IPS-15b (cell line): Measurements from ENCODE around the gene CDH1.
"Not testable (repeated sequence)": the region's sequence is repeated elsewhere in the genome, so short reads cannot be mapped to it uniquely, and the experiment has no call there.

Experiments used
- H3K27me3 ChIP-seq: one replicate; pipeline ENCODE4 v1.6.1; 2013; ENCODE audit warnings: low read length; ENCODE audit not compliant: control insufficient read depth, insufficient read depth
- H3K36me3 ChIP-seq: one replicate; pipeline ENCODE4 v1.6.1; 2013; ENCODE audit warnings: low read length; ENCODE audit not compliant: control insufficient read depth, insufficient read depth
- H3K4me1 ChIP-seq: one replicate; pipeline ENCODE4 v1.6.1; 2013; ENCODE audit warnings: mild to moderate bottlenecking, low read length; ENCODE audit not compliant: control insufficient read depth, insufficient read depth
- H3K4me3 ChIP-seq: one replicate; pipeline ENCODE4 v1.5.1; 2013; ENCODE audit warnings: low read depth, low read length
- H3K9ac ChIP-seq: one replicate; pipeline ENCODE4 v1.6.1; 2013; ENCODE audit warnings: low read depth, mild to moderate bottlenecking, low read length
- H3K9me3 ChIP-seq: one replicate; pipeline ENCODE4 v1.6.1; 2013; ENCODE audit warnings: mild to moderate bottlenecking, low read length; ENCODE audit not compliant: control insufficient read depth, insufficient read depth

The CDH1 gene

GRCh38 chr16:68713361-68713760, 23.7 kb upstream of the CDH1 start:
- no peaks in the 10 kb centered on the region for H3K27me3 ChIP-seq
- no peak overlapping the region for H3K4me3 ChIP-seq
- no peaks in the 10 kb centered on the region for H3K36me3 ChIP-seq
- H3K4me1 ChIP-seq, result no peaks in the 10 kb centered on the region
- no peak overlapping the region for H3K9ac ChIP-seq
- H3K9me3 ChIP-seq, result no peaks in the 10 kb centered on the region

DNA sequence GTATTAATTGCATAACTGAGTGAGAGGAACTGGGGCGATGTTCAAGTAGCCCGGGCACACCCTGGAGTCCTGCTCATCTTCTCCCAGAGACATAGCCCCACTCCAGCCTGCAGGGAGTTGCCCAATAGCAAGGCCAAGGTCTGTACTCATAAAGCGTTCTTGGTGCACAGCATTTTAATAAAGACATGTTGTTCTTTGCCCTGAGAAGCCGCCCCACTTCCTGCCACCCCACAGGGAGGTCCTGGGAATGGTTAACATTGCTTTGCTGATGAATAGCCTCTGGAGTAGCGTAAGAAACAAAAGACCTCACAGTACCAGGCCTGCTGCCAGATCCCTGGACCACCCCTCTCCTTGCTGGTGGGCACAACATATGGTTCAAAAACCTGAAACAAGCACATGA, 21.6 kb upstream of the CDH1 start:
- no peaks in the 10 kb centered on the region for H3K27me3 ChIP-seq
- H3K9me3 ChIP-seq, result no peaks in the 10 kb centered on the region
- H3K4me3 ChIP-seq, result no peak overlapping the region
- H3K4me1 ChIP-seq, result no peaks in the 10 kb centered on the region
- H3K36me3 ChIP-seq, result no peaks in the 10 kb centered on the region
- H3K9ac ChIP-seq, result no peak overlapping the region

GRCh38 chr16:68716516-68716915, 20.6 kb upstream of the CDH1 start:
- not testable (repeated sequence) for H3K4me1 ChIP-seq

GRCh38 chr16:68717684-68718083, 19.4 kb upstream of the CDH1 start:
- Histone ChIP-seq H3K36me3 (no peaks in the 10 kb centered on the region), H3K27me3 (no peaks in the 10 kb centered on the region), H3K4me1 (no peaks in the 10 kb centered on the region), H3K4me3 (no peak overlapping the region), H3K9ac (no peak overlapping the region), H3K9me3 (no peaks in the 10 kb centered on the region)

More at GRCh38 chr16:68716516-68716915, 20.6 kb upstream of the CDH1 start:
- H3K36me3 ChIP-seq, H3K4me3 ChIP-seq, H3K9me3 ChIP-seq, H3K27me3 ChIP-seq, H3K9ac ChIP-seq: not testable (repeated sequence)

DNA sequence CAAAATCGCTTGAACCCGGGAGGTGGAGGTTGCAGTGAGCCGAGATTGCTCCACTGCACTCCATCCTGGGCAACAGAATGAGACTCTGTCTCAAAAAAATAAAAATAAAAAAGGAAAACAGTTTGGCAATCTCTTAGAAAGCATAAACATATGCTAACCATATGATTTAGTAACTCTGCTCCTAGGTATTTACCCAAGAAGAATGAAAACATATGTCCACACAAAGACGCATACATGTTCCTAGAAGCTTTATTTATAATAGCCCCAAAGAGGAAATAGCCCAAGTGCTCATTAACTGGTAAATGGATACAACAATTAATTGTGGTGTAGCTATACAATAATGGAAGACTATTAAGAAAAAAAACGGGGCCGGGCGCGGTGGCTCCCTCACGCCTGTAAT, 18.5 kb upstream of the CDH1 start:
- Histone ChIP-seq H3K9me3 (no peaks in the 10 kb centered on the region), H3K36me3 (no peaks in the 10 kb centered on the region), H3K9ac (no peak overlapping the region), H3K4me1 (no peaks in the 10 kb centered on the region), H3K4me3 (no peak overlapping the region), H3K27me3 (no peaks in the 10 kb centered on the region)

DNA sequence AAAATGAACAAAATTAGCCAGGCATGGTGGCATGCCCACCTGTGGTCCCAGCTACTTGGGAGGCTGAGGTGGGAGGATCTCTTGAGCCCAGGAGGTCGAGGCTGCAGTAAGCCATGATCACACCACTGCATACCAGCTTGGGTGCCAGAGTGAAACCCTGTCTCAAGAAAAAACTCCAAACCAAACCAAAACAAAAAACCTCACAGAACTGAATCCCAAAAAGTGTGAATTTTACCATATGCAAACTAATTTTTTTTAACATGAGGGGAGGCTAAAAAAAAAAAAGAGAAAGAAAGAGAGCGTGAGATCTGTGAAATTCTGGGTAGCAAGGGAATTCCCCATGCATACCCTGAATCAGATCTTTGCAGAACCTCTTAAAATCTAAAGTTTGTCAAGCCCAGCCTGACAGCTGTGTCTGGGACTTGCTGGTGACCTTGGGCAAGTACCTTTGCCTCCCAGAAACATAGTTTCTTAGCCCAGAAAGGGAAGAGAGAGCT, 17.1 kb upstream of the CDH1 start:
- no peaks in the 10 kb centered on the region for H3K36me3 ChIP-seq
- no peaks in the 10 kb centered on the region for H3K9me3 ChIP-seq
- H3K9ac ChIP-seq, result no peak overlapping the region
- no peaks in the 10 kb centered on the region for H3K4me1 ChIP-seq
- H3K27me3 ChIP-seq, result no peaks in the 10 kb centered on the region
- H3K4me3 ChIP-seq, result no peak overlapping the region

GRCh38 chr16:68722119-68723024, 14.7 kb upstream of the CDH1 start:
- H3K4me1 ChIP-seq, result no peaks in the 10 kb centered on the region
- H3K27me3 ChIP-seq, result no peaks in the 10 kb centered on the region
- H3K9me3 ChIP-seq, result no peaks in the 10 kb centered on the region

DNA sequence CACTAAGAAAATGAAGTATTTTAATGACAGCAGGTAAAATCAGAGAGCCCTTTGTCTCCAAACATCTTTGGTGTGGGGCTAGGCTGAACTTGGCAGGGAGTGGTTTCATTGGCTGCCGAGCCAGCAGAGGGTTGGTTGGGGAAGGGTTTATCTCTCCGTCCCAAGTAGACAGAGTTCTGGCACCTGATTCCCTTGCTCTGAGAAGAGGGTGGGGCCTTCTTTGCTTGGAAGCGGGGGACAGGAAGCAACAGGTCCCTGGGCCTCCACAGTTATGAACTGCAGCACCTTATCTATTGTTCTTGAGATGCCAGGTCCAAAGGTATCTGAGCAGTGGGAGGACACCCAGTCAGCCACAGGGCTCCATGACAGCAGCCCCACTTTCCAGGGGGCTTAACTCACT, 12.3 kb upstream of the CDH1 start:
- Histone ChIP-seq H3K9me3 (no peaks in the 10 kb centered on the region), H3K27me3 (no peaks in the 10 kb centered on the region), H3K4me1 (no peaks in the 10 kb centered on the region), H3K9ac (no peak overlapping the region), H3K4me3 (no peak overlapping the region), H3K36me3 (no peaks in the 10 kb centered on the region)

More at GRCh38 chr16:68722119-68723024, 14.7 kb upstream of the CDH1 start:
- Histone ChIP-seq H3K4me3 (no peak overlapping the region), H3K9ac (no peak overlapping the region), H3K36me3 (no peaks in the 10 kb centered on the region)

GRCh38 chr16:68728523-68728922, 8.6 kb upstream of the CDH1 start:
- Histone ChIP-seq H3K9me3 (no peaks in the 10 kb centered on the region), H3K9ac (no peak overlapping the region), H3K36me3 (no peaks in the 10 kb centered on the region), H3K4me1 (peaks cover 10% of the 10 kb centered on the region), H3K27me3 (no peaks in the 10 kb centered on the region), H3K4me3 (no peak overlapping the region)

DNA sequence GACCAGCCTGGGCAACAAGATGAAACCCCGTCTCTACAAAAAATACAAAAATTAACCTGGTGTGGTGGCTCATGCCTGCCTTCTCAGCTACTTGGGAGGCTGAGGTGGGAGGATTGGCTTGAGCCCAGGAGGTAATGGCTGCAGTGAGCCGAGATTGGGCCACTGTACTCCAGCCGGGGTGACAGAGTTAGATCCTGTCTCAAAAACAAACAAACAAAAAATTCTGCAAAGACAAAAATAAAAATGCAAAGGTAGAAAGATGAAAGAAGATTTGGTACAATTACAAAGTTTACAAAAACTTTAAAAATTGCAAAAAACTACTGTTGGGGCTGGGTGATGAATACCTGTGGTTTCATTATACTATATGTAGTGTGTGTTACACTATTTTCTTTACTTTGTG, 5.5 kb upstream of the CDH1 start:
- Histone ChIP-seq H3K9ac (no peak overlapping the region), H3K36me3 (no peaks in the 10 kb centered on the region), H3K9me3 (no peaks in the 10 kb centered on the region), H3K27me3 (no peaks in the 10 kb centered on the region), H3K4me3 (no peak overlapping the region), H3K4me1 (peaks cover 13% of the 10 kb centered on the region)

DNA sequence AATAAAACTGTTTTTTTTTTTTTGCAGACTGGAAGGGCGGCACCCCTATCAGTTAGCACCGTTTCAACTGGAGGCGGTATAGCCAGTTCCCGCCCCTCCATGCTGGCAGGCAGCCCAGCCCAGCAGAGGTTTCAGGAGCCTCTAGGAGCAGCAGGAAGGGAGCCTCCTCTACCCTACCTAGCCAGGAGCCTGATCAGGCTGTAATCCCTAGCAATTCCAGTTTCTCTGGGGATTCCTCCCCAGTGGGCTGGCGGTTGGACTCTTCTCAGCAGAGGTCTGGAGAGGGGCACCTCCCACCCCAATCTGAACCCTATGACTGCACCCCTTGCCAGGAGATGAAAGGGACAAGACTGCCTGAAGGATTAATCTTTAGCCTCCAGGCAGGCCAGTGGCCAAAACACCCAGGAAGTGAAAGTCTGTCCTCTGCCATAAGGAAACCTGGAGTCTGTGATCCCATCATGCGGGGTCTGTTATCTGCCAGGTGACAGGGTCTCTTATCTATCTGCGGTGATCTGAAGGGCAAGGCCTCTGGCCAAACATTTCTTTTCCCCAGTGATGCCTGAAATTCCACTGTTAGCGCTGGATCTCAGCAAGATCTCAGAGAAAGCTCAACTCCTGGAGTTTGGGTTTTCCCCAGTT, 4.9 kb upstream of the CDH1 start:
- H3K27me3 ChIP-seq, result no peaks in the 10 kb centered on the region
- H3K9me3 ChIP-seq, result no peaks in the 10 kb centered on the region
- H3K36me3 ChIP-seq, result no peaks in the 10 kb centered on the region
- H3K4me3 ChIP-seq, result no peak overlapping the region
- H3K4me1 ChIP-seq, result peaks cover 13% of the 10 kb centered on the region
- peak overlapping the region; percentile 14 for H3K9ac ChIP-seq
